ENCODE data around the gene CST1.
"Not testable (repeated sequence)": the region's sequence is repeated elsewhere in the genome, so short reads cannot be mapped to it uniquely, and the experiment has no call there.

CST1 gene

GRCh38 chr20:23756792-23757191 lies 6.1 kb upstream of the CST1 start:
- not testable (repeated sequence) for H3K4me3 ChIP-seq (ENCODE audit: low read length in 2 of 2); H3K9me3 ChIP-seq (ENCODE audit: control insufficient read depth in 2 of 2, low read length in 2 of 2); H3K27me3 ChIP-seq (ENCODE audit: control insufficient read depth in 2 of 2, insufficient read depth in 2 of 2, low read length in 2 of 2); H3K4me1 ChIP-seq (ENCODE audit: control insufficient read depth in 2 of 2, insufficient read depth in 2 of 2, low read length in 2 of 2); H3K27ac ChIP-seq (ENCODE audit: low read depth in 2 of 2, low read length in 2 of 2); H3K9ac ChIP-seq (ENCODE audit: low read depth in 1 of 2, low read length in 2 of 2); H3K36me3 ChIP-seq (ENCODE audit: control insufficient read depth in 2 of 2, insufficient read depth in 2 of 2, low read length in 2 of 2)

DNA sequence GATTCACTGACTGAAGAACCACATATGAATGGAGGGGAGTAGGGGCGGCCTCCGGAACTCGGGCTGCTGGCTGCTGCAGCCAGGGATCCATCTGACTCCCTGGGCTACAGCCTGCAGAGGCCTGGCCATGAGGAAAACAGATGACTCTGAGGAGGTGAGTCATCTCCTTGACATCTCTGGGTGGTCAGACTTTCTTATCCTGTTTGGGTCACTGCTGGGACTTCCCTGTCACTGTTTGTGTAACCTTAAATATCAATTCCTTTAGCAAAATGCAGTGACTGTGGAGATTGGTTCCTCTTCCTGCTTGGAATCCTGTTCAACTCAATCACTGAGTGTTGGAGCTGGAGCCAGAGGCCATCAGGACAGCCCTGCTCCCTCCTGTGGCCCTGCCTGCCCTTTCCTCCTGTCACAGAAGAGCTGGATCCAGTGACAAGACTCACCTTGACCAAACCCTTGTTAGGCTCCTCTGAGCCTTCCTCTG lies 4.4 kb upstream of the CST1 start:
- H3K27me3 ChIP-seq (ENCODE audit: control insufficient read depth in 2 of 2, insufficient read depth in 2 of 2, low read length in 2 of 2); H3K9ac ChIP-seq (ENCODE audit: low read depth in 1 of 2, low read length in 2 of 2); H3K36me3 ChIP-seq (ENCODE audit: control insufficient read depth in 2 of 2, insufficient read depth in 2 of 2, low read length in 2 of 2); H3K9me3 ChIP-seq (ENCODE audit: control insufficient read depth in 2 of 2, low read length in 2 of 2); H3K4me1 ChIP-seq (ENCODE audit: control insufficient read depth in 2 of 2, insufficient read depth in 2 of 2, low read length in 2 of 2); H3K27ac ChIP-seq (ENCODE audit: low read depth in 2 of 2, low read length in 2 of 2); H3K4me3 ChIP-seq (ENCODE audit: low read length in 2 of 2): not testable (repeated sequence)

DNA sequence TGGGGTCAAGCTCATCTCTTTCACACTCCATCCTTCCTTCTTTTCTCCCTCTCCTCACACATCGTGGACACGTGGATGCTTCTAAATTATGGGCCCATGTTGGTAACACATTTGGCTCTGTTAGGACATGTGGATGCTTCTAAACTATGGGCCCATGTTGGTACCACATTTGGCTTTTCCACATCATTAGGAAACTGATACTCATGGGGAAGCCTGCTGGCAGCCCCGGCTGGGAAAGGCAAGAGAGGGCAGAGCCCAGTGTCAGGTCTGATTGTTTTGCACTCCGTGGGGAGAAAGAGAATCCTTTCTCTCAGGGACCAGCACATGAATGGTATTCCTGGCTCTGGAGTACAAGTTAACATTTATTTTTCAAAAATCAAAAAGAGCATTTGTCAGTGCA lies 4.0 kb upstream of the CST1 start:
- no peaks in the 10 kb centered on the region for H3K9me3 ChIP-seq (ENCODE audit: control insufficient read depth in 2 of 2, low read length in 2 of 2)
- no peak overlapping the region for H3K9ac ChIP-seq (ENCODE audit: low read depth in 1 of 2, low read length in 2 of 2)
- H3K36me3 ChIP-seq (ENCODE audit: control insufficient read depth in 2 of 2, insufficient read depth in 2 of 2, low read length in 2 of 2), result no peaks in the 10 kb centered on the region
- no peaks in the 10 kb centered on the region for H3K27me3 ChIP-seq (ENCODE audit: control insufficient read depth in 2 of 2, insufficient read depth in 2 of 2, low read length in 2 of 2)
- H3K4me3 ChIP-seq (ENCODE audit: low read length in 2 of 2), result no peak overlapping the region
- H3K4me1 ChIP-seq (ENCODE audit: control insufficient read depth in 2 of 2, insufficient read depth in 2 of 2, low read length in 2 of 2), result no peaks in the 10 kb centered on the region
- H3K27ac ChIP-seq (ENCODE audit: low read depth in 2 of 2, low read length in 2 of 2), result no peak overlapping the region

DNA sequence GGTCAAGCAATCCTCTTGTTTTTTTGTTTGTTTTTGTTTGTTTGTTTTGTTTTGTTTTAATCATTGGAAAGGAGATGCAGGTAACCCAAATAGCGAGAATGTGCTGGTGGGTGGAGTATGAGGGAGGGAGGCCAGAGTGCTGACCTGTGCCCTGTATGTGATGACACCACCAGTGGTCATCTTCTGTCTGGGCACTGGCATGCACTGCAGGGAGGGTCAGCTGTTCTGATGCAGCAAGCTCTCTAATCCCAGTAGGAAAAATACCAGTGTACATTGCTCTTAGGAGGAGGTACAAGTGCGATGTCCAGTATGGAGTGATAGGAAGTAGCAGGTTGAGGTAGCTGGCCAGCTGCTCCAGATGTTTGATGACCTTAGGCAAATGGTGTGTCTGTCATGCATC lies 2.9 kb upstream of the CST1 start:
- no peak overlapping the region for H3K9ac ChIP-seq (ENCODE audit: low read depth in 1 of 2, low read length in 2 of 2)
- no peak overlapping the region for H3K27ac ChIP-seq (ENCODE audit: low read depth in 2 of 2, low read length in 2 of 2)
- no peaks in the 10 kb centered on the region for H3K27me3 ChIP-seq (ENCODE audit: control insufficient read depth in 2 of 2, insufficient read depth in 2 of 2, low read length in 2 of 2)
- H3K4me1 ChIP-seq (ENCODE audit: control insufficient read depth in 2 of 2, insufficient read depth in 2 of 2, low read length in 2 of 2), result no peaks in the 10 kb centered on the region
- H3K4me3 ChIP-seq (ENCODE audit: low read length in 2 of 2), result no peak overlapping the region
- no peaks in the 10 kb centered on the region for H3K36me3 ChIP-seq (ENCODE audit: control insufficient read depth in 2 of 2, insufficient read depth in 2 of 2, low read length in 2 of 2)
- no peaks in the 10 kb centered on the region for H3K9me3 ChIP-seq (ENCODE audit: control insufficient read depth in 2 of 2, low read length in 2 of 2)

DNA sequence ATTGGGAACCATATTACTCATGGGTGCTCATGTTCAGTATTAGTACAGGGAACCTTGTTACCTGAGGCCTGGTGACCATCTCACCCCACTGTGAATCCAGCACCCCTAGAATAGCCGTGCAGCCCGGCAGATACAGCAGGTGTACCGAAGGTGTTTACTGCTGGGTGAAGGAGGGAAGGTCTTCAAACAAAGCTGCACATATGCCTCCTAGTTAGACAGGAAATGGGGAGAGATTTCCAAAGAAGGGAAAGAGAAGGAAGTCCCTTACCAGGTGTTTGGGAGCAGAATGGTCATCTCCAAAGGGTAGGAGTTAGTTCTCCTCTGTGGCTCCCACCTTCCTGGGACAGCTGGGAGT lies 2.4 kb upstream of the CST1 start:
- Histone ChIP-seq H3K36me3 (ENCODE audit: control insufficient read depth in 2 of 2, insufficient read depth in 2 of 2, low read length in 2 of 2) (no peaks in the 10 kb centered on the region), H3K4me3 (ENCODE audit: low read length in 2 of 2) (no peak overlapping the region), H3K9me3 (ENCODE audit: control insufficient read depth in 2 of 2, low read length in 2 of 2) (no peaks in the 10 kb centered on the region), H3K27ac (ENCODE audit: low read depth in 2 of 2, low read length in 2 of 2) (no peak overlapping the region), H3K4me1 (ENCODE audit: control insufficient read depth in 2 of 2, insufficient read depth in 2 of 2, low read length in 2 of 2) (no peaks in the 10 kb centered on the region), H3K9ac (ENCODE audit: low read depth in 1 of 2, low read length in 2 of 2) (no peak overlapping the region), H3K27me3 (ENCODE audit: control insufficient read depth in 2 of 2, insufficient read depth in 2 of 2, low read length in 2 of 2) (no peaks in the 10 kb centered on the region)

DNA sequence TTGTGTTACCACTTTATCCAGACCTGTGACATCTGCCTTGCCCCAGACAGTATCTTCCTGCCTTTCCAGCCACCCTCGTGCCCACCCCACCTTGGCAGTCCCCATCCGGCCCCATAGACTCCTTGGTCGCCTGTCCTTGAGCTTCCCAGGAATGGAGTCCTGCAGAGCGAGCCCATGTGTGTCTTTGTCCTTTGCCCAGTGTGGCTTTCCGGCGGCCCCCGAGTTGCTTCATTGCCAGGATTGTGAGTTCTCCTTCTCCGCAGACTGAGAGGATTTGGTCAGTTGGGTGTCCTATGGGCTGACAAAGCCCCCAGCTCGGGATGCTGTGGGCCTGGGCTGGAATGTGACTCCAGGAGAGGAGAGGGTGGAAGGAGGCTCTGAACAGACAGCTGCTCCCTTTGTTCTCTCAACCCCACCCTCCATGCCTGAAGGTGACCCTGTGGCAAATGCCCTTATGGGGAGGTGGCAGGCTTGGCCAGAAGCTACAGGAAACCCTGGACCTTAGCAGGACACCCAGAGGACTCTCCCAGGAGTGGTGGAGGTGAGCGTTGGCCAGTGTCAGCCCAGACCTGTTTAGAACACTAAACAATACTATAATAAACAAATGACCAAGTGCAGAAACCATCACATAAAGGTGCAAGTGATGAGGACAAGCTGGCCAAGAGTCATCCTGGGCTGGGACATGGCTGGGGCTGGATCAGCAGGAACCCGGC lies 1.9 kb upstream of the CST1 start:
- Histone ChIP-seq H3K36me3 (ENCODE audit: control insufficient read depth in 2 of 2, insufficient read depth in 2 of 2, low read length in 2 of 2) (no peaks in the 10 kb centered on the region), H3K27ac (ENCODE audit: low read depth in 2 of 2, low read length in 2 of 2) (no peak overlapping the region), H3K9me3 (ENCODE audit: control insufficient read depth in 2 of 2, low read length in 2 of 2) (no peaks in the 10 kb centered on the region), H3K9ac (ENCODE audit: low read depth in 1 of 2, low read length in 2 of 2) (no peak overlapping the region), H3K4me3 (ENCODE audit: low read length in 2 of 2) (no peak overlapping the region), H3K4me1 (ENCODE audit: control insufficient read depth in 2 of 2, insufficient read depth in 2 of 2, low read length in 2 of 2) (no peaks in the 10 kb centered on the region), H3K27me3 (ENCODE audit: control insufficient read depth in 2 of 2, insufficient read depth in 2 of 2, low read length in 2 of 2) (no peaks in the 10 kb centered on the region)

DNA sequence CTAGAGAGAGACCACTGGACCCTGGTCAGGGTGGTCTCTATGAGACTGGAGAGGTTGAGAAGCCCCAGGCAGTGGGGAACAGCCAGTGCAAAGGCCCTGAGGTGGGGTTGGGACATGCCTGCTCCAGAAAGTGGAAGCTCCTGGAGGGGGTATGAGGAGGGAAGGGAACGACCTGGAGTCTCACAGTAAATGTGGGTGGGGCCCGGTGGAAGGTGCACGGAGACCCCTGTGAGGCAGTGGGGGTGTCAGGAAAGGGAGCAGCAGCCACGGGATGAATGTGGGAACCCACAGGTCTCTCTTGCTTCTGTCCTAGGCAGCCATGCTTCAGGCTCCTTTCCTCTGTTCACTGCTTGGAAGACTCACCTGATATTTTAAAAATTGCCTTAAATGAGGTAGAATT lies 1.3 kb upstream of the CST1 start:
- Histone ChIP-seq H3K27me3 (ENCODE audit: control insufficient read depth in 2 of 2, insufficient read depth in 2 of 2, low read length in 2 of 2) (no peaks in the 10 kb centered on the region), H3K9ac (ENCODE audit: low read depth in 1 of 2, low read length in 2 of 2) (no peak overlapping the region), H3K36me3 (ENCODE audit: control insufficient read depth in 2 of 2, insufficient read depth in 2 of 2, low read length in 2 of 2) (no peaks in the 10 kb centered on the region), H3K4me3 (ENCODE audit: low read length in 2 of 2) (no peak overlapping the region), H3K9me3 (ENCODE audit: control insufficient read depth in 2 of 2, low read length in 2 of 2) (no peaks in the 10 kb centered on the region), H3K4me1 (ENCODE audit: control insufficient read depth in 2 of 2, insufficient read depth in 2 of 2, low read length in 2 of 2) (no peaks in the 10 kb centered on the region), H3K27ac (ENCODE audit: low read depth in 2 of 2, low read length in 2 of 2) (no peak overlapping the region)

DNA sequence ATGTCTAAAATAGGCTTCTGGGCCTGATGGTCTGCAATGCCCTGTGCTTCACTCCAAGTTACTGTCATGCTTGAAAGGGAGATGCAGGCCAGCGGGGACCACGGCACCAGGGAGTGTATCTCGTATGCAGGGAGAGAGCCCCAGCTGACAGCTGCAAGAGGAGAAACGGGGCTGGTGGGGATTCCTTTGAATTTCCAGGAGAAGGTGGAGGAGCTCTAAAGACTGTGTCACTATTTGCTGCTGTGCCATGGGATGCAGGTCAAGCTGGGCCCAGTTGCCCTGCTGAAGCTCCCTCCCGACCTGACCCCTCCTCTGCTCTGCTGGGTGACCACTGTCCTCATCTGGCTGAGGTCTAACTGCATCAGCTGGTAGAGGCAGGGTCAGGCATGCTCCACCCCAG lies 989 bp downstream of the CST1 start:
- Histone ChIP-seq H3K9me3 (ENCODE audit: control insufficient read depth in 2 of 2, low read length in 2 of 2) (no peaks in the 10 kb centered on the region), H3K36me3 (ENCODE audit: control insufficient read depth in 2 of 2, insufficient read depth in 2 of 2, low read length in 2 of 2) (no peaks in the 10 kb centered on the region), H3K4me3 (ENCODE audit: low read length in 2 of 2) (no peak overlapping the region), H3K4me1 (ENCODE audit: control insufficient read depth in 2 of 2, insufficient read depth in 2 of 2, low read length in 2 of 2) (no peaks in the 10 kb centered on the region), H3K27ac (ENCODE audit: low read depth in 2 of 2, low read length in 2 of 2) (no peak overlapping the region), H3K27me3 (ENCODE audit: control insufficient read depth in 2 of 2, insufficient read depth in 2 of 2, low read length in 2 of 2) (no peaks in the 10 kb centered on the region), H3K9ac (ENCODE audit: low read depth in 1 of 2, low read length in 2 of 2) (no peak overlapping the region)

- not testable (repeated sequence) for H3K4me1 ChIP-seq (ENCODE audit: control insufficient read depth in 2 of 2, insufficient read depth in 2 of 2, low read length in 2 of 2); H3K27me3 ChIP-seq (ENCODE audit: control insufficient read depth in 2 of 2, insufficient read depth in 2 of 2, low read length in 2 of 2); H3K9me3 ChIP-seq (ENCODE audit: control insufficient read depth in 2 of 2, low read length in 2 of 2); H3K27ac ChIP-seq (ENCODE audit: low read depth in 2 of 2, low read length in 2 of 2); H3K4me3 ChIP-seq (ENCODE audit: low read length in 2 of 2); H3K36me3 ChIP-seq (ENCODE audit: control insufficient read depth in 2 of 2, insufficient read depth in 2 of 2, low read length in 2 of 2); H3K9ac ChIP-seq (ENCODE audit: low read depth in 1 of 2, low read length in 2 of 2)
Observed at GRCh38 chr20:23748975-23749374, 1.8 kb downstream of the CST1 start.

GRCh38 chr20:23747551-23747950 lies 3.2 kb downstream of the CST1 start:
- not testable (repeated sequence) for H3K9me3 ChIP-seq (ENCODE audit: control insufficient read depth in 2 of 2, low read length in 2 of 2); H3K4me3 ChIP-seq (ENCODE audit: low read length in 2 of 2); H3K36me3 ChIP-seq (ENCODE audit: control insufficient read depth in 2 of 2, insufficient read depth in 2 of 2, low read length in 2 of 2); H3K27me3 ChIP-seq (ENCODE audit: control insufficient read depth in 2 of 2, insufficient read depth in 2 of 2, low read length in 2 of 2); H3K9ac ChIP-seq (ENCODE audit: low read depth in 1 of 2, low read length in 2 of 2); H3K4me1 ChIP-seq (ENCODE audit: control insufficient read depth in 2 of 2, insufficient read depth in 2 of 2, low read length in 2 of 2); H3K27ac ChIP-seq (ENCODE audit: low read depth in 2 of 2, low read length in 2 of 2)

DNA sequence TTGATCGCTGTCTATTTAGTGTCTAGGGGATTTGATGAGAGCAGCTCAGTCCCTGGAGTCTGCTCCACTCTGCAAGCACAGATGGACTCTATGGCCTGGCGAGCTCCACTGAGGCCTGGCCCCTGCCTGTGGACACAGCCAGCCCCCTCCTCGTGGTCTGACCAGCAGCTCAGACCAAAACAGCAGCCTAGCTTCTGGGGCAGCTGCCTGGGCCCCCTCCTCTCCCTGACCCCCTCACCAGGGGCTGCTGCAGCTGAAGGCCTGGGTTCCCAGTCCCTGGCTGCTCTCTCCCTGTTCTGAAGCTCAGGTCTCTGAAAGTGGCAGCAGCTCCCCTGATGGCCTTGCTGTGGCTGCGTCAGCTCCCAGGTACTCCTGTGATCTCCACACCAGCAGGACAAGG lies 3.6 kb downstream of the CST1 start:
- H3K27ac ChIP-seq (ENCODE audit: low read depth in 2 of 2, low read length in 2 of 2); H3K4me3 ChIP-seq (ENCODE audit: low read length in 2 of 2); H3K27me3 ChIP-seq (ENCODE audit: control insufficient read depth in 2 of 2, insufficient read depth in 2 of 2, low read length in 2 of 2); H3K4me1 ChIP-seq (ENCODE audit: control insufficient read depth in 2 of 2, insufficient read depth in 2 of 2, low read length in 2 of 2); H3K36me3 ChIP-seq (ENCODE audit: control insufficient read depth in 2 of 2, insufficient read depth in 2 of 2, low read length in 2 of 2); H3K9ac ChIP-seq (ENCODE audit: low read depth in 1 of 2, low read length in 2 of 2); H3K9me3 ChIP-seq (ENCODE audit: control insufficient read depth in 2 of 2, low read length in 2 of 2): not testable (repeated sequence)
